Activated naive CD8-positive, alpha-beta T cell treated with anti-CD3 and anti-CD28 coated beads, Interleukin-2, amount 10 ng/mL, durations not matched to agents 7 days and 5 days (primary cell): ENCODE results near the gene CMBL. TPM values are rescaled to one million over a fixed set of nuclear protein-coding genes. Genes with fewer than 3 reads are reported as not detected.

ENCODE experiments used
- ATAC-seq: fragments of 150-1000 bp; cut with Tn5 transposase; one replicate; pipeline ENCODE4 v1.10.0; 2021; ENCODE audit warnings: low read depth, moderate library complexity
- POLR2A ChIA-PET: fragments of 350-600 bp; sonication (Branson Sonifier 250); formaldehyde crosslinking; loops from one replicate; lab custom pipeline; 2021; ENCODE audit warnings: antibody characterized with exemption; lab: Charles Lee
- DNase-seq: peaks from one replicate; pipeline ENCODE4 v3.0.0; 2021
- H3K27ac Mint-ChIP-seq: one replicate; pipeline ENCODE4 v1.8.0; 2022; ENCODE audit warnings: mild to moderate bottlenecking, mixed read lengths
- H3K27me3 Mint-ChIP-seq: one replicate; pipeline ENCODE4 v1.8.0; 2022; ENCODE audit warnings: mild to moderate bottlenecking, moderate library complexity, mixed read lengths
- H3K36me3 Mint-ChIP-seq: one replicate; pipeline ENCODE4 v1.8.0; 2021; ENCODE audit warnings: mild to moderate bottlenecking, mixed read lengths
- H3K4me1 Mint-ChIP-seq: one replicate; pipeline ENCODE4 v1.8.0; 2021; ENCODE audit warnings: mixed read lengths
- H3K4me3 Mint-ChIP-seq: one replicate; pipeline ENCODE4 v1.8.0; 2022; ENCODE audit warnings: mild to moderate bottlenecking, moderate library complexity, mixed read lengths
- H3K9me3 Mint-ChIP-seq: one replicate; pipeline ENCODE4 v1.8.0; 2021; ENCODE audit warnings: mixed read lengths
- total RNA-seq, 2 experiments: library from RNA; stranded (reverse); gene quantifications; one replicate each; pipeline ENCODE4 v1.2.3, GENCODE V29; 2021

The CMBL gene
- total RNA-seq, 2 experiments from 2014 or later: 2.4 to 2.8 TPM

GRCh38 chr5:10339958-10340357, 32.3 kb upstream of the CMBL start:
- Mint-ChIP-seq H3K9me3 (no peaks in the 10 kb centered on the region), H3K27me3 (peaks cover 10% of the 10 kb centered on the region), H3K4me3 (no peak overlapping the region), H3K4me1 (peaks cover 1% of the 10 kb centered on the region), H3K36me3 (no peaks in the 10 kb centered on the region), H3K27ac (no peak overlapping the region)
- DNase-seq: no peak
- no peak for ATAC-seq
- POLR2A ChIA-PET: no interaction called here

- no peak for ATAC-seq
- Mint-ChIP-seq H3K4me3 (no peak overlapping the region), H3K9me3 (no peaks in the 10 kb centered on the region), H3K27me3 (peaks cover 18% of the 10 kb centered on the region), H3K27ac (no peak overlapping the region), H3K4me1 (peaks cover 1% of the 10 kb centered on the region), H3K36me3 (no peaks in the 10 kb centered on the region)
- POLR2A ChIA-PET: no interaction called here
- DNase-seq: no peak
These were observed 31.5 kb upstream of the CMBL start for GRCh38 chr5:10339058-10339811.

- H3K27ac Mint-ChIP-seq: no peak overlapping the region
These were observed 31.0 kb upstream of the CMBL start for GRCh38 chr5:10338686-10339057.

GRCh38 chr5:10337986-10338385, 30.3 kb upstream of the CMBL start:
- peaks cover 6% of the 10 kb centered on the region for H3K4me1 Mint-ChIP-seq
- H3K4me3 Mint-ChIP-seq: no peak overlapping the region
- peaks cover 27% of the 10 kb centered on the region for H3K27me3 Mint-ChIP-seq
- POLR2A ChIA-PET: no interaction called here
- no peaks in the 10 kb centered on the region for H3K36me3 Mint-ChIP-seq
- no peak overlapping the region for H3K27ac Mint-ChIP-seq
- no peak for ATAC-seq
- no peak for DNase-seq
- H3K9me3 Mint-ChIP-seq: no peaks in the 10 kb centered on the region

More at GRCh38 chr5:10338686-10339057, 31.0 kb upstream of the CMBL start:
- ATAC-seq (no peak), DNase-seq (no peak)
- Mint-ChIP-seq H3K4me3 (no peak overlapping the region), H3K4me1 (peaks cover 1% of the 10 kb centered on the region), H3K9me3 (no peaks in the 10 kb centered on the region), H3K27me3 (peaks cover 20% of the 10 kb centered on the region), H3K36me3 (no peaks in the 10 kb centered on the region)
- POLR2A ChIA-PET: no interaction called here

- POLR2A ChIA-PET: no interaction called here
These were observed 29.4 kb upstream of the CMBL start for GRCh38 chr5:10337107-10337506.

GRCh38 chr5:10335711-10336470, 28.2 kb upstream of the CMBL start:
- peaks cover 6% of the 10 kb centered on the region for H3K4me1 Mint-ChIP-seq
- H3K27me3 Mint-ChIP-seq: peaks cover 48% of the 10 kb centered on the region
- ATAC-seq: no peak
- no peaks in the 10 kb centered on the region for H3K9me3 Mint-ChIP-seq
- H3K4me3 Mint-ChIP-seq: no peak overlapping the region
- no peak overlapping the region for H3K27ac Mint-ChIP-seq
- POLR2A ChIA-PET: no interaction called here
- no peak for DNase-seq
- no peaks in the 10 kb centered on the region for H3K36me3 Mint-ChIP-seq

More at GRCh38 chr5:10337107-10337506, 29.4 kb upstream of the CMBL start:
- peaks cover 35% of the 10 kb centered on the region for H3K27me3 Mint-ChIP-seq
- H3K4me1 Mint-ChIP-seq: peaks cover 6% of the 10 kb centered on the region
- DNase-seq (no peak), ATAC-seq (no peak)
- no peak overlapping the region for H3K27ac Mint-ChIP-seq
- H3K9me3 Mint-ChIP-seq: no peaks in the 10 kb centered on the region
- H3K36me3 Mint-ChIP-seq: no peaks in the 10 kb centered on the region
- no peak overlapping the region for H3K4me3 Mint-ChIP-seq

GRCh38 chr5:10334831-10335230, 27.1 kb upstream of the CMBL start:
- DNase-seq (no peak), ATAC-seq (no peak)
- peaks cover 6% of the 10 kb centered on the region for H3K4me1 Mint-ChIP-seq
- no peaks in the 10 kb centered on the region for H3K9me3 Mint-ChIP-seq
- no peak overlapping the region for H3K27ac Mint-ChIP-seq
- no peak overlapping the region for H3K4me3 Mint-ChIP-seq
- no peaks in the 10 kb centered on the region for H3K36me3 Mint-ChIP-seq
- H3K27me3 Mint-ChIP-seq: peaks cover 57% of the 10 kb centered on the region
- POLR2A ChIA-PET: no interaction called here

GRCh38 chr5:10333154-10334006, 25.7 kb upstream of the CMBL start:
- DNase-seq (peak; percentile 39), ATAC-seq (peak; percentile 36)
- Mint-ChIP-seq H3K4me3 (peak overlapping the region; percentile 89), H3K4me1 (peaks cover 6% of the 10 kb centered on the region), H3K9me3 (no peaks in the 10 kb centered on the region), H3K27ac (no peak overlapping the region), H3K27me3 (peaks cover 62% of the 10 kb centered on the region), H3K36me3 (no peaks in the 10 kb centered on the region)
- POLR2A ChIA-PET: no interaction called here

- POLR2A ChIA-PET: interaction anchor here (0.7 kb wide), 1 partner anchor 68 kb away, joined by 3 read pairs; no protein-coding TSS in a partner anchor
- H3K4me1 Mint-ChIP-seq: peaks cover 8% of the 10 kb centered on the region
- no peaks in the 10 kb centered on the region for H3K36me3 Mint-ChIP-seq
- no peak overlapping the region for H3K27ac Mint-ChIP-seq
- peaks cover 65% of the 10 kb centered on the region for H3K27me3 Mint-ChIP-seq
- DNase-seq (no peak), ATAC-seq (no peak)
- no peaks in the 10 kb centered on the region for H3K9me3 Mint-ChIP-seq
- no peak overlapping the region for H3K4me3 Mint-ChIP-seq
These were observed 24.6 kb upstream of the CMBL start for GRCh38 chr5:10332301-10332700.

- Mint-ChIP-seq H3K4me3 (no peak overlapping the region), H3K9me3 (no peaks in the 10 kb centered on the region), H3K36me3 (no peaks in the 10 kb centered on the region), H3K4me1 (peaks cover 8% of the 10 kb centered on the region), H3K27me3 (peaks cover 65% of the 10 kb centered on the region), H3K27ac (no peak overlapping the region)
- no peak for ATAC-seq
- DNase-seq: no peak
- POLR2A ChIA-PET: no interaction called here
These were observed 23.7 kb upstream of the CMBL start for GRCh38 chr5:10331341-10331796.

GRCh38 chr5:10330511-10331230, 23.0 kb upstream of the CMBL start:
- POLR2A ChIA-PET: interaction anchor here (0.5 kb wide), 1 partner anchor 211 kb away, joined by 3 read pairs; no protein-coding TSS in a partner anchor
- Mint-ChIP-seq H3K36me3 (no peaks in the 10 kb centered on the region), H3K4me1 (peaks cover 8% of the 10 kb centered on the region), H3K9me3 (no peaks in the 10 kb centered on the region), H3K4me3 (no peak overlapping the region), H3K27ac (no peak overlapping the region), H3K27me3 (peaks cover 61% of the 10 kb centered on the region)
- DNase-seq (no peak), ATAC-seq (no peak)

- H3K27me3 Mint-ChIP-seq: peaks cover 55% of the 10 kb centered on the region
- POLR2A ChIA-PET: interaction anchor here (0.5 kb wide), 1 partner anchor 212 kb away, joined by 3 read pairs; no protein-coding TSS in a partner anchor
- H3K36me3 Mint-ChIP-seq: no peaks in the 10 kb centered on the region
- H3K27ac Mint-ChIP-seq: no peak overlapping the region
- DNase-seq (no peak), ATAC-seq (no peak)
- peaks cover 8% of the 10 kb centered on the region for H3K4me1 Mint-ChIP-seq
- H3K4me3 Mint-ChIP-seq: no peak overlapping the region
- H3K9me3 Mint-ChIP-seq: no peaks in the 10 kb centered on the region
These were observed 22.2 kb upstream of the CMBL start for GRCh38 chr5:10329820-10330481.
